GM18511 (cell line): ENCODE results near the gene SNCB.

Source experiments
- ATAC-seq: cut with Tn5 transposase; IDR thresholded peaks from one replicate; pipeline ENCODE4 v1.9.1; 2021; ENCODE audit warnings: mild to moderate bottlenecking, moderate library complexity; ENCODE audit not compliant: unreplicated experiment

SNCB gene

DNA sequence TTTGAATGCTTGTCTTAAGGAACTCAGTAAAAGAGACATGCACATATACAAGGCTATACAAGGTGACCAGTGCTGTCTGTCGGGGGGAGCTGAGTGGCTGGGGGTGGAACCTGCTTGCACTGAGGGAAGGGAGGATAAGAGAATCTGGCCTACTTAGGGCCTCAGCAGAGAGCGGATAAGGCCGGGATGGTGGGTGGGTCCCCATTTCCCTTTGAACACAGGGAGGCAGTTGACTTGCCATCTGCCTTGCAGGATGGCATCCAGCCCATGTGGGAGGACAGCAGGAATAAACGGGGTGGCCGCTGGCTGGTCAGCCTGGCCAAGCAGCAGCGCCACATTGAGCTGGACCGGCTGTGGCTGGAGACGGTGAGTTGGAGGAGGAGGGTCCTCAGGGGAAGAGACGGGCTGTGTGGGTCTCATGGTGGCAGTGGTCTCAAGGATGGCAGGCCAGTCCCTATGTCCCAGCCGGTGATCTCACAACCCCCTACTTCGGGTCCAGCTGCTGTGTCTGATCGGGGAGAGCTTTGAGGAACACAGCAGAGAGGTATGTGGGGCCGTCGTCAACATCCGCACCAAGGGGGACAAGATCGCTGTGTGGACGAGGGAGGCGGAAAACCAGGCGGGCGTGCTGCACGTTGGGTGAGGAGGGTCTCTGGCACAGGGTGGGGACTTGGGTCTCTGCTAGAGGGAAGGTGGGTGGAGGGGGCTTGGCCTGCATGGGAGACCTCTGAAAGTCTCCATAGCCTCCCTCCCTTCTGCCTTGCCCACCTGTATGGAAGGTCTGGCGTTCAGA is 14.7 kb upstream of the SNCB start:
- ATAC-seq, result no peak

DNA sequence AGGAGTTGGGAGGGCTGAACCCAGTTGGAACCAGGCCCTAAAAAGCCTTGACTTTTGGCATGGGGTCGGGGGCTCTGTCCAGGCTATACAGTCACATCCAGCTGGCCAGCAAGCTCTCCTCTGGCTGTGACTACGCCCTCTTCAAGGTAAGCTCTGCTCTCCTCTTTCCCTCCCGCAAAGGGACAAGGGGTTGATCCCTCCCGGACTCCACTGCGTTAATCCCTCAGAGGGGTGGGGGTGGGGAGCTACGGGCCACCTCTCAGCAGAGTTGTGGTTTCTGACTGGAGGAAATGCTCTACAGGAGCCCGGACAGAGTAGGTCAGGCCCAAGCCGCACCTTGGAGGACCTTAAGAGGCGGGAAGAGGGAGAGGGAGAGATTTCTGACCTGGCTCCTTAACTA is 14.0 kb upstream of the SNCB start:
- no peak for ATAC-seq

DNA sequence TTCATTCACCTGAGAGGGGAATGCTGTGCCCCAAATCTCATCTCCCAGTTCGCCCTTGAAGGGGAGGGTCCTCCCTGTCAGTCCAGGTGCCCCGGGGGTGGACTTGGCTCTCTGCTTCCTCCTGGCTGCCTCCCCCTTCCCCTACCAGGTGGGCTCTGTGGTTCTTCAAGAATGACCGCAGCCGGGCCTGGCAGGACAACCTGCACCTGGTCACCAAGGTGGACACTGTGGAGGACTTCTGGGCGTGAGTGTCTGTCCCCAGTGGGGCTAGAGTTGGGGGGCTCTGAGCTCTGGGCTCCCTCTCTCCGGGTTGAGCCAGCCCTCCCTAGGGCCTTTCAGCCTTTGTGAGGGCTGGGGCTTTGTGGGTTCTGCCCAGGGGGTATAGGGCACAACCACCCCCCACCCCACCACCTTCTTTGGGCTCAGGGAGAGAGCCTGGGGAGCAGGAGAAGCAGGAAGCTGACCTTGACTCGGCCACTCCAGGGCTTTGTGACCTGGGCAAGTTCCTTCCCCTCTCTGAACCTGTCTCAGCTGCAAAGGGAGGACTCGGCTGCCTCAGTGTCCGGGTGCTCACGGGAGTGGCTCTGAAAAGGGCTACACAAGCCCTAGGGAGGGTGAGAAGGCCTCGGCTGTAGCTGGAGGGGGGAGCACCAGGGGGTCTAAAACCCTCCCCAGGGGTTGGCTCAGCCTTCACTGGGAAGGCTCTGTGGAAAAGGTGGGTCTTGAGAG is 13.3 kb upstream of the SNCB start:
- no peak for ATAC-seq

DNA sequence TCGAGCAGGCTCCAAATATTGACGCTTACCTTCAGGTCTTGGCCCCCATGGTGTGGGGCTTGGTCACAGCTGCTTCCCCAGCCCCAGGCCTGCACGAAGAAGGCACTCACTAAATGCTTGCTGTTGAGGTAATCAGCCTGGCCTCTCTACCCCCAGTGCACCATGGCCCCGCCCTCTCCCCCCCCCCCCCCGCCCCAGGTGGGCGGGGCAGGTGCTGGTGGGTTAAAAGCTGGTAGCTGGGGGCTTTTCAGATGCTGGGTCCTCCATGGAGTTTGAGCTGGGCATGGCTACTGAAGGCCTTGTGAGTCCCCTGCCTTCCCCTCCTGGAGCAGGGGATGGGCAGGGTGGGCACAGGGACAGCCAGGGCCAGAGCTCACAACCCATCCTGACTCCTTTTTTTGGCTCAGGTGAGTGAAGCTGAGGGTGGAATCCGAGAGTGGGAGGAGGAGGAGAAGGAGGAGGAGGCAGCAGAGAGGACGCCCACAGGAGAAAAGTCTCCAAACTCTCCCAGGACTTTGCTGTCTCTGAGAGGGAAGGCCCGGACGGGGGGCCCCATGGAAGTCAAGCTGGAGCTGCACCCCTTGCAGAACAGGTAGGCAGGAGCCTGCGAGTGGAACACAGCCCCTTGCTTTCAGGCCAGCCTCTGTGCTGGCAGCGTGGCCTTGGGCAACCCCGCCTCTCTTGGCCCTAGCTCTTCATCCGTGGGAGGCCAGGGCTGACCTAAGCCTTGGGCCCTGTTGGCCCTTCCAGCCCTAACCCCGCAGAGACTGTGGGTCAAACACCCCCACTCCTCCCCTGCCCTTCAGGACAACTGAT is 12.5 kb upstream of the SNCB start:
- no peak for ATAC-seq

DNA sequence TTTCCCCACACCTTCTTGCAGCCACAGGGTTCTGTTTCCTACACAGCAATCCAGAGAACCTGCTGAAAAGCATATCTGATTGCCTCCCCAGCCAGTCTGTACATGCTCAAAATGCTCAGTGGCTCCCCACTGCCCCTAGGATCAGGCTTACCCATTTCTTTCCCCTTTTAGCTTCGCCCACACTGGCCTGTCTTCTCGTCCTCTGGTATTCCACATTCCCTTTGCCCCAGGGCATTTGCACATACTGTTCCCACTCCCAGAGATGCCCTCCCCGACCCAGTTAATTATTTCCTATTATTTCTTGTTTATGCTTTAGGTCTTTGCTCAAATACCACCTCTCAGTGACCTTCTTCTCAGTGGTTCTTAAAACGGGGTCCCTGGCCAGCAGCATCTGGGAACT is 10.3 kb upstream of the SNCB start:
- ATAC-seq, result no peak

DNA sequence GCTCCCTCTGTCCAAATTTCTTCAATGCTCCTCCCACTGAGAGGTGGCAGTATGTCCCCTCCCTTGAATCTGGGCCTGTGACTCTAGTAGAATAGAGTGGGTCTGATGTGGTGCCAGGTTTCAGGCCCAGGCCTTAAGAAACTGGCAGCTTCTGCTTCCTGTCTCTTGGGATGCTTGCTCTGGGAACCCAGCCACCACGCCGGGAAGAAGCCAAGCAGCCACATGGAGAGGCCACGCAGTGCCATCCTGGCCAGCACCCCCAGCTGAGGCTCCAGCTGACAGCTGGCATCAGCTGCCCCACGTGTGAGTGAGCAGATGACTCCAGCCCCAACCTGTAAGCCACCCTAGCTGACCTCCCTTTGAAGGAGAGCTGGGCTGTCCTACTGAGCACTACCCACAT is 9.6 kb upstream of the SNCB start:
- no peak for ATAC-seq

DNA sequence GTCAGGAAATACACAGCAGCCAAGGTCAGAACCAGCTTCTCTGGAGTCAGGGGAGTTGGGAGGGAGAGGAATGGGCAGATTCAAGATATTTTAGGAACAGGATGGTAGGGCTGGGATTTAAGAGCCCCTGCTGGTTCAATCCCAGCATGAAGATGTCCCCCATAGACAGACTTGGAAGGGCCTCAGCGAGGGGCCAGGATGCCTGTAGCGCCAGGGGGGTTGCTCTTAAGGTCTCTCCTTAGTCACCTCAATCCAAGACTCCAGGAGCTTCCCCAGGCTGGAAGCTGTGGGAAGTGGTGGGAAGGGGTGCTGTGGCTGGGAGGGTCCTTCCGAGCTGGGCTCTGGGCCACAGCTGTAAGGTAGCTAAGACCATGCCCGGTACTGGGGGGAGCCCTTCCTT is 8.9 kb upstream of the SNCB start:
- no peak for ATAC-seq

DNA sequence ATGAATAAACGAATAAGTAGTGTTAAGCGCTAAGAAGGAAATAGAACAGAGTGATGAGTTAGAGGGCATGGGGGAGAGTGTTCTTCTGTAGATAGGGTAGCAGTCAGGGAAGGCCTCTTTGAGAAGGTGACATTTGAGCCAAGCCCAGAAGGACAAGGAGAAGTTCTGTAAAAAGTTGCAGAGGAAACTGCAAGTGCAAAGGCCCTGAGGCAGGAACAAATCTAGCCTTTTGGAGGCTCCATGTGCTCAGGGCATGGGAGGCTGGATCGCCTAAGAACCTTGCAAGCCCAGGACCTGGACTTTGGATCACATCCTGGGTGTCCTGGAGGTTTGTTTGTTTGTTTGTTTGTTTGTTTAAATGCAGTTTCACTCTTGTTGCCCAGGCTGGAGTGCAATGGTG is 8.1 kb upstream of the SNCB start:
- no peak for ATAC-seq

DNA sequence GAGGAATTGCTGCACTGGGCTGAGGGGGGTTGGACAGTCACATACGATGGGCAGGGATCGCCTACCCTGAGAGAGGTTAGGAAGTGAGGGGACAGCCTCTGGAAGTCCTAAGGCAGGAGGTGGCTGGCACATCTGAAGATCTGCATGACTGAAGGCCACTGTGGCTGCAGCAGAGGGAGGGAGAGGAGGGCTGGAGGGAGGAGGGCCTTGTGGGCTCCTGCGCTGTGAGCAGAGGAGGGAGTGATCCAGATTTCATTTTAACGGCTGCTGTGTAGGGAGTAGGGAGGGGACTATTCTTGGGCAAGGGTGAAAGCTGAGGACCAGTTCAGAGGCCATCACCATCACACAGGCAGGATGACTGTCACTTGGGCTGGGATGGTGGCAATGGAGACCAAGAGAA is 7.2 kb upstream of the SNCB start:
- no peak for ATAC-seq

DNA sequence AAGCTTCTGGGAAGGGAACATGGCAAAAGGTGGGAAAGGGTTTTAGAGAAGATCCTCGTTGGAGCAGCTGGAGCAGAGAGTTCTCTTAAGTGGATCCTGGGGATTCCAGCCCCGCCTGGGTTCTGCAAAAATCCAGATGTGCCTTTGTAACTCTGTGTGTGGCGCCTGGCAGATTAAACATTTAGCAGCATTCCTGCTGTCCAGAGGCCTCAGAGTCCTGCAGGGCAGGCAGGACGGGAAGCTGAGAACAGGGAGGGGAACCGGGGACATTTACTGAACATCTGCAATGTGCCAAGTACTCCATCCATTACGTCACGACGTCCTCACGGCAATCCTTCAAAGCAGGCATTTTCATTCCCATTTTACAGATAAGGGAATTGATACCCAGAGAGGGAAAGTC is 6.1 kb upstream of the SNCB start:
- no peak for ATAC-seq

DNA sequence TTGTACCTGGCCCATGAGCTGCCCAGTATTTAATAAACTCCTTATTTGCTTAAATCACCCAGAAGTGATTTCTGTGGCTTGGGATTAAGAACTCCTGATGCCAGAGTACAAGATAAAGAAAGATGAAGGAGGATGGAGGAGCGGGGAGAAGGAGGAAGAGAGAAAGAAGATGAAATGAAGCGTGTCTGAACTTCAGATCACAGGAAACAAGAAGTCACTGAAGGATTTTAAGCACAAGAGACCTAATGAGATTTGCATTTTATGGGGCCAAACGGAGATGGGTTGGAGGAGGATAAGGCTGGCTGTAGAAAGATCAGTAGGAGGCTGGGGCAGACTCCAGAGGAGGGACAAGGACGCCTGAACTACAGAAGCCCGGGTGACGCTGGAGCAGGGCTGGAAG is 3.3 kb upstream of the SNCB start:
- ATAC-seq, result no peak

DNA sequence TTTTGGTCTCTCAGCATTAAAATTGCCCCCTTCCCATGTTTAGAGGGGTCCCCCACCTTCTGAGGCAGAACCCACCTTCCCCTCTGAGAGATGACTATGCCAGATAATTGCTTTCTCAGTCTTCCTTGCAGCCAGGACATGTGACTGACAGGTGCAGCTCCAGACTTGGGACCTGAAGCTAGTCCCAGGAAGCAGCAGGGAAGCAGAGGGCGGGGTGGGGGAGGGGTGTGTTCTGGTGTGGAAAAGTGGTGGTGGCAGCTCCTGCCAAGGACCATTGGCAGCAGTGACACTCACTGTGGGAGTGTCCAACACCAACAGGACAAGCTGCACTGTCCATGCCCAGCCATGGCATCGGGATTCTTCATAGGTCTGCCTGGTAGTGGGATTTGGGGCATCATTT is 2.4 kb upstream of the SNCB start:
- no peak for ATAC-seq

DNA sequence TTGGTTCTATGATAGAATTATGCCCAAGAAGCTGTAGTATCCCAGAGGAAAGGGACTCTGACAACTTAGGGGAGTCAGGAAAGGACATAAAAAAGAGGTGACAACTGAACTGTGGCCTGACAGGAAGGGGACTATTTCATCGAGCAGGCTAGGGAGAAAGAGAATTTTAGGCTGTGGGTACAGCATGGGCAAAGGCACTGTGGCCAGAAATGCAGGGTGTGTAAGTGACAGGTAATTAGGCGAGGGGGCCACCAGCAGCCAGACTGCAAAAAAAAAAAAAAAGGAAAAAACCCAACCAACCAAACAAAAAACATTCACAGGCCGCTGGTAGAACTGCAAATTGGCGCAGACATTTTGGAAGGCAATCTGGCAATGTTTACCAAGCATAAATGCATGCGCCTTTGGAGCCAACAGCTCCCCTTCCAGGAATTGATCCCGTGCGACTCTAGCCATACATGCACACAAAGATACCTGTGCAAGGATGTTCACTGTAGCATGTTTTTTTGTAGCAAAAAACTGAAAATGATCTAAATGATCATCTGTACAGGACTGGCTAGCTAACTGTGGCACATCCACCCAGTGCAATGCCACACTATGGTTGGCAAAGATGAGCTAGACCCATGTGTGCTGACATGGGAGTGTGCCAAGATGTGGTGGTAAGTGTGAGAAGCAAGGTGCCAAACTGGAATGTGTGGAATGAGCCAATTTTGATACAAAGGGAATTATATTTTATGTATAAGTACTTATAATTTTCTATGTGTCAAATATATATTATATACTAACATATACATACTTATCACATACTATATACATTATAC is 1.3 kb upstream of the SNCB start:
- ATAC-seq, result no peak

DNA sequence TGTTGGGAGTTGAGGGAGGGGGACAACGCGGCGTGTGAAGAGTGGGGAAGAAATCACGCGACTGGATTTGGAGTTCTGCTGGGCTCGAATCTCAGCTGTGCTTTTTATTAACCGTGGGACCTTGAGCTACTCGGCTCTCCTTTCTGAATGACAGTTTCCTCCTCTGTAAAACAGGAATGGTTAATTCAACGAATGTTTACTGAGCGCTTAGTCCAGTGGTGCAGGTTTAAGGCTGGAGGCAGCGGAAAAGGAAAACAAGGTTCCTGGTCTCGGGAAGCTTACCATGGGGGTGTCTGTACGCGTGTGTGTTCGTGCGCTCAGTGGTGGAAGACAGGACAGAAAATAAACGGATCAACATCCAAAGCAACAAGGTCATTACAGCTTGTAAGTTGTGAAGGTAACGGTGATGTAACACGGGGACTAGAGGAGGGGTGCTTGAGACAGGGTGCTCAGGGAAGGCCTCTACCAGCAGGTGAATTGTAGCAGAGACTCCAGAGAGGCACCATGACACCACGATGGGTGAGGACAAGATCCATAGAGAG is 418 bp upstream of the SNCB start:
- no peak for ATAC-seq

DNA sequence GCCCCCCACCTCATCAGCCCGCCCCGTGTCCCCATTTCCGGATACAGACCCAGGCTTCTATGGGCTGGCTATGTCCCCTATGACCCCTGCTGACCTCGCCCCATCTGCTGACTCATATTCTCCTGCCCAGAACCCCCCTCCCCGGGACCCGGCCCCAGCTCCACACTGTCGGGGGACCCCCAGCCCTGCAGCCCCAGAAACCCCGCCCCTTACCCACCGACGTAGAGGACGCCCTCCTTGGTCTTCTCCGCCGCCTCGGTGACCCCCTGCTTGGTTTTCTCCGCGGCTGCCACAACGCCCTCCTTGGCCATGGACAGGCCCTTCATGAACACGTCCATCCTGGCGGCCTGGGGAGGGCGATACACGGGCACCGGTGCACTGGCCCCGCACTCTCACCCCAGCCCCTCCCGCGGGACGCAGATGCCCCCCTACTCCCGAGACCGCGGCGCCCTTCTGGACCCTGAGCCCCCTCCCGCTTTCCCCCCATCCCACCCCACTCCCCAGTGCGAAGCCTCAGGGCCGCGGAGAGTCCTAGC is 949 bp downstream of the SNCB start:
- ATAC-seq, result no peak

DNA sequence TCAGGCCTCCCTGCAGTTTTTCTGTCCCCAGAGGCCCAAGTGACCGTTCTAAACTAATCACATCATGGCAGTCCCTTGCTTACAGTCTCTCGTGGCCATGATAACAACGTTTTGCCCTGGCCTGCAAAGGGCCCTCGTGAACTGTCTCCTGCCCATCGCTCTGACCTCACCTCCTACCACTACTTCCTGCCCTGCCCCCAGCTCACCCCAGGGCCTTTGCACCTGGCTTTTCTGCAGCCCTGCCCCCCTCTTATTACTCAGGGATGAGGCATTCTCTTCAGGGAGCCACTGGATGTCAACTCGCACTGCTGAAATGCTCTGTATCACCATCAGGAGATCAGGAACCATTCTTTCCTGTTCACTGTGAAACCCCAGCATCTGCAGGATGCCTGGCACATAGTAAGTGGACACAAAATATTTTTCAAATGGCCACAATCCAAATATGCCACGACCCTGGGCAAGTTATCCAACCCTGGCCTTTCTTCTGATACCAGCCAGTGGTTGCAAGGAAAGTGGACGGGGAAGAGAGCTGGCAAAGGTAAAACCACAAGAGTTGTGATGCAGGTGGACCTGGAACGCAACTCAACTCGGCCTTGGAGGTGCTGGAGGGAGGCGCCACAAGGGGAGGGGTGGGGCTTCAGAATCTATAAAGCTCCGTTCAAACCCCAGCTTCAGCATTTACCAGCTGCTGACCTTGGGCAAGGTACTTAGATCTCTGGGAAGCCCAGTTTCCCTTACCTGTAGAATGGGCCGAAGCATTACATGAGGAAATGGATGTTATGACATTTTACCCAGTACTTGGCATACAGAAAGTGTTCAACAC is 1.7 kb downstream of the SNCB start:
- ATAC-seq, result no peak

DNA sequence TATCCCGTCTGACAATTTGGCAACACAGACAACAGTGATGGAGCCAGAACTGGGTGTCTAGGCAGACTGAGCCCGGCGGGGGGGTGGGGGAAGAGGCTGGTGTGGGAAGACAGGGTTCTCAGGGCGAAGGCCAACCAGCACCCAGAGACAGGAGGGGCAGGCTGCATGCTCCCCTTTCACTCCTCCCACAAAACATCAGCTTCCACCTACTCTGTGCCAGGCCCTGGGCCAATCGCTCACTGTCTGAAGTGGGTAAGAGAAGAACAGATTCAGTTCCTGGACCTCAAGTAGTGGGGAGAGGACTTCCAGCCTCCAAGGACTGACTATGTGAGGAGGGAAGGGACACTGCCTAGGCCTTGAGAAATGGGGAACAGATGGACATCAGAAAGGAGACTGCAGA is 2.8 kb downstream of the SNCB start:
- no peak for ATAC-seq

DNA sequence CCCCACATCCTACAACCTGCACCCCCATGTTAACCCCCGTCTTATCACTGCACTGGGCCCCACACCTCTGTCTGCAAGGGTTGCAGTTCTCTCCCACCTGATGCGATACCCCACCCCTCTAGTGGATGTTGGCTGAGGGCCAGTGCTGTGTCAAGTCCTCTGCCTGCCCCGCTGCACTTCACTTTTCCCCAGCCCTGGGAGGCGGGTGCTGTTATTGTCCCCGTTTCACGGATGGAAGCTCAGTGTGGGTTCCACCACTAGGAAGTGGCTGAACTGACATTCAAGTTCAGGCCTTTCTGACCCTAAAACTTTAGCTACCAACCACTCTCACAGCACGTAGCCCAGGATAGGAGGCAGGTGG is 3.5 kb downstream of the SNCB start:
- no peak for ATAC-seq

DNA sequence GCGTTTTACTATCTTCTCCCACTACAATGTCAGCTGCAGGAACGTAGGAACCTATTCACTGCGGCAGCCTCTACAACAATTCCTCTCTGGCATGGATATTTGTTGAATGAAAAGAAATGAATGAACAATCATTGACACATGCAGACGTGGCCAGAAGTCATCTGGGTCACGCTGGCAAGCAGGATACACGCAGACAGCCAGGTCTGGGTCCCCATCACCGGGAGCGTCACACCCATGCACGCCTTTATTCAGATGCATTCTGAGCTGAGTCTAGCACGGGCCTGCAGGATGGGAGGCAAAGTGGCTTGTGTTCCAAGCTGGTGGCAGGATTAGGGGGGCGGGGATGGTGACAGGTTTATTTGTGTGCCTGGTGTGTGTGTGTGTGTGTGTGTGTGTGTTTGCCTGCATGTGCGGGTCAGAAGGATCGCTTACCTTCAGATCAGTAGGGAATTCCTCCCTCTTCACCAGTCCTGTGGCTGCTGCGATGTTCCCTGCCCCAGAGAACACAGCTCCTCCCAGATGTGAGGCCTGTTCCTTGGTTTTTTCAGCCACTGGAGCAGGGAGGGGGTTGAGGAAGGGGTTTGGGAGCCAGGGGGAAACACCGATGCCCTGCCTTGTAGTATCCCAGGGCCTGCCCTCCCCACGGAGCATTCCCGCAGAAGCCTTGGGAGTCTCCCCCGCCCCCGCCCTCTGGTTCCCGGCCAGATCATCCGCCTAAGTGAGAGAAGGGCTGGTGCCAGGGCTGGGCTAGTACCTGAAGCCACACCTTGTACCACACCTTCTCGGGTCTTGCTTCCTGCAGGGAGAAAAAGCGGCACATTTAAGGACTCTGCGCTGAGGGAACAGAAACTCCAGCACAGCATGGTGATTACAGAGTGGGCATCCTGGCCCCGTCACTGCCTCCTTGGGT is 4.1 kb downstream of the SNCB start:
- ATAC-seq, result no peak
